ENCODE measurements around the gene RHNO1.

GRCh38 chr12:2829275-2829674 is 47.7 kb upstream of the RHNO1 start:
- no peak for TF ChIP-seq POLR2A (IDR thresholded peaks at IDR 0.05; ENCODE audit: low read length)
- TF ChIP-seq GATA1 (IDR thresholded peaks at IDR 0.05; ENCODE audit: low read depth, low read length), result no peak

All from erythroblast (primary cell).